Articular chondrocyte of knee joint (primary cell): Measurements from ENCODE around the gene ABHD8. TPM values are rescaled to one million over a fixed set of nuclear protein-coding genes. Genes with fewer than 3 reads are reported as not detected.

ENCODE experiments used
- total RNA-seq: library from RNA; depleted of rRNA; stranded (reverse); fragments of >200 nt; gene quantifications from 2 replicates; pipeline ENCODE4 v1.2.3, GENCODE V29; 2012

Gene ABHD8, protein sequence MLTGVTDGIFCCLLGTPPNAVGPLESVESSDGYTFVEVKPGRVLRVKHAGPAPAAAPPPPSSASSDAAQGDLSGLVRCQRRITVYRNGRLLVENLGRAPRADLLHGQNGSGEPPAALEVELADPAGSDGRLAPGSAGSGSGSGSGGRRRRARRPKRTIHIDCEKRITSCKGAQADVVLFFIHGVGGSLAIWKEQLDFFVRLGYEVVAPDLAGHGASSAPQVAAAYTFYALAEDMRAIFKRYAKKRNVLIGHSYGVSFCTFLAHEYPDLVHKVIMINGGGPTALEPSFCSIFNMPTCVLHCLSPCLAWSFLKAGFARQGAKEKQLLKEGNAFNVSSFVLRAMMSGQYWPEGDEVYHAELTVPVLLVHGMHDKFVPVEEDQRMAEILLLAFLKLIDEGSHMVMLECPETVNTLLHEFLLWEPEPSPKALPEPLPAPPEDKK
- 9.0 and 10.5 TPM in 2 replicates for total RNA-seq

DNA sequence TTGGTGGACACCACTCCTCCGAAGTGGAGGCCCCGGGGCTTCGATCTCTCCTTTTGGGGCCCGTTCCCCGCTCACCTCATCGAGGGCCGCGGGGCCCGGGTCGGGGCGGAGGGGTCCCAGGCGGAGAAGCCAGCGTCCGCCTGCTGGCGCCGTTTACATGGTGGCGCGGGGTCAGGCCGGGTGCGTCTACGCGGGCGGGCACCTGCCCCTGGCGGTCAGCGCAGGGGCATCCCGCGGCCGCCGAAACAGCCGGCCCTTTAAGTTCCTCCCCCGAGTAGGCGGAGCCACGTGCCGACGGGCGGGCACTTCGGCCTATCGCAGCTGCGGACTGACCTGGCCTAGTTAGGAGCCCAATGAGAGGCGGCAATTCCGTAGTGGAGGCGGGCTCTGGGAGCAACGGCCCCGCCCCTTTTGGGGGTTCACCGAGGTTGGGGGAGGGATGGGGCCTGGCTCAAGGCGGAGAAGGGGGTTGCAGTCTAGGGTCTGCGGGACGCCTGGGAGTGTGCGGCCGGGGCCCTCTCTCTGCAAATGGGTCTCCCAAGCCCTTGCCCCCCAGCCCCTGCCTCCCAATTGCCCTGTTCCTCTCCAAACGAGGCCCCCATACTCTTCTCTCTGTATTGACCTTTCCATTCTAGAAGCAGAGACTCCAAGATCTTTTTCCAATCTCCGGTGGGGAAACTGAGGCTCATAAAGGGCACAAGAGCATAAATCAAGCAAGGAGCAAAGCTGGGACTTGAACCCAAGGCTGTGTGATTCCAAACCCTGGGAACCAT lies at the start of gene ABHD8:
TSS of gene ABHD8 (minus strand) at position 259 of the 773 bp plus-strand sequence. CDS start 1,809 bp downstream, outside the sequence.

DNA sequence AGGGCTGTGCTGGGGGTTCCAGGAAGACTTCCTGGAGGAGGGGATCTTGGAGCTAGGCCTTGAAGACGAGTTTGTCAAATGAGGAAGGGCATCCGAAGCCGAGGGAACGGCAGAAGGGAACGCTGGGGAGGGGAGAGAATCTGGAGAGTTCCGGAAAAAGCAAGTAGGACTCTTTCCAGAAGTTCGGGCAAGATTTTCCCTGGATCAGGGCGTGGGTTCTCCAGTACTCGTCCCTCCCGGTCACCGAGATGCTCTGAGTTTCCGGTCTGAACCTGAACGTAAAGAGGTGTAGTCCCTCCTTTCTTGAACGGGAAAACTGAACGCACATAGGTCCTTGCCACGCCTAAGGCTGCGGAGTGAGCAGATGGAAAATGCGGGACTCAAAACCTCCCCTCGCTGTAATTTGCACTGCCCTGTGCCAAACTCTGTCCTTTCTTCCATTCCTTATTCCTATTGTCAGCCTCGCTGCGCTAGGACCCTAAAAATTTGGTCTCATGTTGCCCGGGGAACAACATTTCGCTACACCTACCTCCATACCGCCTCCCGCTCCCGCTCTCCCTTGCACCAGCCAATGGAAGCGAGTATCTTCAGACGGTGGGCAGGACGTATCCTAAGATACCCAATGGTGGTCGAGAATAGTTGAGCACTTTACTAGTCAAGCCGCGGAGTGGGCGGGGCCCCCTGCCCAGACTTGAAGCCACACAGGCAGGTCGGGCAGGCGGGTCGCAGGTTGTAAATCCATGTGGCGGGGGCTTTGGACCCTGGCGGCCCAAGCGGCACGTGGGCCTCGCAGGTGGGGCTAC lies 33.8 kb upstream of the ABHD8 start, which contains the start of gene GTPBP3:
TSS of gene GTPBP3 (plus strand) at position 682 of the 803 bp plus-strand sequence. CDS start at position 741, 59 bp downstream.

DNA sequence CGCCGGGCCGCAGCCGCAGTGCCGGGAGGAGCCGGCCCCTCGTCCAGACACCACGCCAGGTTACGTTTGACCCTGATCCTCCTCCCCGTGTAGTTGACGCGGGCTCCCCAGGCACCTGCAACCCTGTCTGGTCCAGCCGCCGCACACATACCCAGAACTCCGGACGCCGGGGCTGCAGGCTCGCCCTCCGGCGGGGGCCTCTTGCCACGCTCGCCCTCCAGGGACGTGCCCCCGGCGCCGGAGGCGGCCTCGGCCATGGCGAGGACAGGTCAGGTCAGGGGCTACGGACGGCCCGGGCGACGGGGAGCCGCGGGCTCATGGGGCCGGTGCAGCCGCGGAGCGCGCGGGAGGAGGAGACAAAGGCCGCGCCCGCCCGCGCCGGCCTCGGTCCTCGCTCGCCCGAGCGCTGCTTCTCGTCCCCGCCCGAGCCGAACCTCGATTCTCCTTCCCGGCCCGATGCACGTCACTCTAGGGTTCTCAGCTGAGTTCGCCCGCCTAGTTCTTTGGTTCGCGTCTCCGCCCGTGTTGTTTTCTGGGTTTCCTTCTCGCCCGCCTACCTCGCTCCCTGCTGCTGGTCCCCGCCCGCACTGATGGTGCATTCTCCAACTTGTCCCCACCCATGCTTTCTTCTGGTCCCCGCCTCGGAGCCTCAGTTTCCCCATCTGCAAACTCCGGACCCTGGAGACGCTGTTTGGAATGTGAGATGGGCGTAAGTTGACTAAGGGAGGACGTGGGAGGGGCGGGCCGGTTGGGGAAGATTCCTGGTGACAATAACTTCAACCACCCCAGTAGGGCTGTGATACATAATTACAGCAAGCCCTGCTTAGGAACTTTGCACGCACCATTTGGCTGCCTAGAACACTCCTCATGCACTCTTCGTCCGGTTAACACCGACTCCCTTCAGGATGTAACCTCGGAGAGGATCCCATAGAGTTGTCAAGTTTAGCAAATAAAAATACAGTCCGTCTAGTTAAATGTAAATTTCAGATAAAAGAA lies 31.5 kb upstream of the ABHD8 start, which contains the start of gene ANO8:
TSS of gene ANO8 (minus strand) at position 442 of the 996 bp plus-strand sequence. CDS start at position 257, 185 bp downstream.

DNA sequence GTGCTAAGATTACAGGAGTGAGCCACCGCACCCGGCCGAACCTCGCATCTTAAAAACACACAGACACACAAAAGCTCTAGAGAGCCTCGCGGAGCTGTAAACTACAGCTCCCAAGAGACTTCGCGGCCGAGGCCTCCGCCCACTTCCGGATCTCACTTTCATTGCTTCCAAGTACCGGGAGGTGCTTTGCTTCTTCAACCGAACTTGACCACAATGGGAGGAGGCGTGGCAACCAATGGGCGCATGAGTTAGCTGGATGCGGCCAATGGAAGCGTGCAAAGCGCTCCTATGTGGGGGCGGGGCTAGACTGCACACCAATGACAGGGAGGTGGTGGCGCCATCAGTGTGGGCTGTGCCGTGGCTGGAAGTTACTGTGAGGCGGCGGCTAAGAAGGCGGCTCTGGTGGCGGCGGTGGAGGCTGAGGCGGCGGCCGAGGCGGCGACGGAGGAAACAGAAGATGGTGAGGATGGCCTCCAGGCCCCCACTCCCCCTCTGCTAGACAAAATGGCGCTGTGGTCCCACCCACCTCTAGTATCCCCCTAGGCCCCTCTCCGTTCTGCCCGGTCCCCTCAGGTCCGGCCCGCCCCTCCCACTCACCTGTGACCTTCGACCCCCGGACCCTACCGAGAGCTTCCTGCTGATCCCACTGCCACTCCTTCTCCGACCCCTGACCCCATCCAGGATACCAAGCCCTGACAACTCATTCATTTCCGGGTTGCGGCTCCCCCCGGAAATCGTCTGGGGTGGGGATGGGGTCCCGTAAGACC lies 6.2 kb upstream of the ABHD8 start, which contains the start of gene DDA1:
TSS of gene DDA1 (plus strand) at position 366 of the 767 bp plus-strand sequence. CDS start at position 458, 92 bp downstream.

DNA sequence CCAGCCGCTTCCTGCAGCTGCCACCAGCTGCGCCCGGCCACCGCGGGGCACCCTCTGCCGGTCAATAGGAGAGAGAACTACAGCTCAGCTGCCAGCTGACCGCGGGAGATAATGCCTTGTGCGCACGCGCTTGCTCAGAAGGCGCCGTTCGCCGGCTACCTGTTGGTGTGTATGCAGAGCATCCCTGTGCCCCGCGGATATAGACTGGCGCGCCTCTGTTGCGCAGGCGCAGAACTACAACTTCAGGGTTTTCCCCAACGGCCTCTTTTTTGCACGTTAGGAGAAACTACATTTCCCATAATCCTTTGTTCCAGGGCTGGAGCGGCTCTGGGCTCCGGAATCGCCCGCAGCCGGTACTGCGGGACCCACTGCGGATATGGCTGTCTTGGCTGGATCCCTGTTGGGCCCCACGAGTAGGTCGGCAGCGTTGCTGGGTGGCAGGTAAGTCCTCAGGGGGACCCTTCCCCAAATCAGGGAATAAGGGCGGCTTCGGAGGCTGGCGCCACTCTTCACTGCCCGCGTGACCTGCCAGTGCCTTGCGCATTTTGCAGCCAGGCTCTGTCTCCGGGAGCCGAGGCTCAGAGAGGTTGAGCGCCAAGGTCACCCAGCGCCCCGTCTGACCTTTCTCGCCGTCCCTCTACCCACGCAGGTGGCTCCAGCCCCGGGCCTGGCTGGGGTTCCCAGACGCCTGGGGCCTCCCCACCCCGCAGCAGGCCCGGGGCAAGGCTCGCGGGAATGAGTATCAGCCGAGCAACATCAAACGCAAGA lies 2.5 kb upstream of the ABHD8 start, which contains the start of gene MRPL34:
TSS of gene MRPL34 (plus strand) at position 356 of the 768 bp plus-strand sequence. CDS start at position 377, 21 bp downstream.

DNA sequence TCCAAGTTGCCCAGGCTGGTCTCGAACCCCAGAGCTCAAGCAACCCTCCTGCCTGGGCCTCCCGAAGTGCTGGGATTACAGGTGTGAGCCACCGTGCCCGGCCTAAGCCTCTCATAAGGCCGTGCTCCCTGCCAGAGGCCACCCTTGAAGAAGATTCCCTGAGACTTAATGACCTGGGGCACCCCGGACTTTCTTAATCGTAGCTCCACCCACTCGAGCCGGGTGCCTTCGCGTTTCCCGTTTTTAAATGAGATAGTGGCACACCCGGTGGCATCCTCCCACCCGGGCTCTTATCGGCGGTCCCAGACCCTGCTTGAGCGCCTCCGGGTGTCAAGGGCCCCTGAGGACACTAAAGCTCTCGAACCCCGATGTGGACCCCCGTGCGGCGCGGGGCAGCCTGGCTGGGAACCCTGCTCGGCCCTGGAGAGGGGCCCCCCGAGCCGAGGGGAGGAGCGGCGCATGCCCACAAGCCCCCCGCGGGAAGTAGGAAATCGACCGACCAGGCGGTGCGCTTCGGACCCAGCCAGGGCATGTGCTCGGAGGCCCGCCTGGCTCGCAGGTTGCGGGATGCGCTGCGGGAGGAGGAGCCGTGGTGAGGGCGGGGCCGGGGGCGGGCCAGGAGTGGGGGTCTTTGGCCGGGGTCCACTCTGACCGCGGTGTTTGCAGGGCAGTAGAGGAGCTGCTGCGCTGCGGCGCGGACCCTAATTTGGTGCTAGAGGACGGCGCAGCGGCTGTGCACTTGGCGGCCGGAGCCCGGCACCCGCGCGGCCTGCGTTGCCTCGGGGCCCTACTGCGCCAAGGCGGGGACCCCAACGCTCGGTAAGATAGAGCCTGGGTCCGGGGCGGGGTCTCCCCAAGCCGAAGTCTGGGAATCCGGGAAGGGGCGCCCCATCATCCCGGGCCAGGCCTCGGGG lies 21.6 kb downstream of the ABHD8 start, which contains the start of gene ANKLE1:
TSS of gene ANKLE1 (plus strand) at position 511 of the 914 bp plus-strand sequence. CDS start at position 531, 20 bp downstream.

DNA sequence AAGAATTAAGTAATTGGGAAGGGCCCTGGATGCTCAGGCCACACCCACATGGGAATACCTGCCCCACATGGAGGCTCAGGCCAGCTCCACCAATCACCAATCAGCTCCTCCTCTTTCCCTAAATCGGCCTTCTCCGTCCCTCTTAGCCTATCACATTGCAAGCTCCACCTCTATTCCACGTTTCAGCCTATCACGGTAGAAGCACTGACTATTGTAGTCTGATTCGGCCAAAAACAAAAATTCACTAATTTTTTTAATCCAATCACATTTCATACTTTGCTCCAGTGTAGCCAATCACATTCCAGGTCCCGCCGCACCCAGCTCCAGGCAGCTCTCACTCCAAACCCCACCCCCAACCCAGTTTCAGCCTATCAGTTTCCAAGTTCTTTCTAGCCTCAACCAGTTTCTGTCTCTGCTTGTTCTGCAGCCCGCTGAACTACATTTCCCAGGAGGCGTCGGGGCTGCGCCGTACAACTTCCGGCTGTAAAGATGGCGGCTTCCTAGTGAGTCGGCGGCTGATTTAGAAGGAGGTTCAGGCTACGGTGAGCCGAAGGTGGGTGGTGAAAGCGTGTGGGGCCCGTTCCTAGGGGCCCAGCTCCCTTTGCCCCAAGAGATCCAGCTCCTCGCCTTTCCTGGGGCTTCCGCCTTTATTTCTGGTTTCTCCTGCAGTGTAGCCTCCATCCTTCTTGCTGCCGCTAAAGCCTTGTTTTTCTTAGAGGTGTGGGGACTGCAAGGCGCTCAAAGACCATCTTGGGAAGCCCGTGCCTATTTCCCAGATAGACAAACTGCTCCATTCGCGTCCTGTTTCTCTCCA lies 36.0 kb downstream of the ABHD8 start, which contains the start of gene BABAM1:
TSS of gene BABAM1 (plus strand) at position 469 of the 814 bp plus-strand sequence. CDS start 1,364 bp downstream, outside the sequence.

DNA sequence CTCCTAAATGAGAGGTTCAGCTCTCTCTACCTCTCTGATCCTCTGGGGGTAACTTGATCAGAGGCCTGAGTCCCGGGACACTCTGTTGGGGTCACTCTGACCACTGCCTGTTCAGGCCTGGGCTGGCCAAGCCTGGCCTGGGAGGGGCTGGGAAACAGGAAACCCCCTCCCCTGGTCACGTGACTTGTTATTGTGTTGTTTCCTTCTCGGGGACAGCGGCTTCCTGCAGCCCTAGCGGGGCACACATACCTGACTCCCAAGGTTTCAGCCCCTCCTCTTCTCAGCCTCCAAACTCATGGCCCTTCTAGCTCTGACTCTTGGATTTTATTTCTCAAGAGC lies 38.6 kb downstream of the ABHD8 start, which contains the start of gene USHBP1:
TSS of gene USHBP1 (minus strand) at position 105 of the 339 bp plus-strand sequence. CDS start 446 bp downstream, outside the sequence.

DNA sequence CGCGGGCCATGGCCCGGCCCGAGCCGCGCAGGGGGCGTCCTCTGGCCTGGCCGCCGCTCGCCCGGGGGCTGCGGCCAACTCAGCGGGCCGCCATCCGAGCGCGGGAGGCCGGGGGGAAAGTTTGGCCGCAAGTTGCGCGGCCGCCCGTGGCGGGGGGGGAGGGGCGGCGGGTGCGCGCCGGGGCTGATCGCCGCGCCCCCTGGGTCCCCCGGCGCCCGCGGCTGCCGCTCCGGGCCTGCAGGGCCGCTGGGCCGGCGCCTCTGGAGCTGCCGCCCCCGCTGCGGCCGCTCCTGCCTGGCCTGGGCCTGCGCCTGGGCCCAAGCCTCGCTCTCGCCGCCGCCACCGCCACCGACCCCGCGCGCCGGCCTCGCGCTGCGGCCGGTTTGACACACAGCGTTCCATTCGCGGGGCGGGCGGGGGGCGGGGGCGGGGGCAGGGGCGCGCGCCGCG lies 57.7 kb downstream of the ABHD8 start, which contains the start of gene NR2F6:
TSS of gene NR2F6 (minus strand) at position 385 of the 450 bp plus-strand sequence. CDS start 699 bp downstream, outside the sequence.

Other genes with a start within 250 kb of the ABHD8 start
- gene HAUS8, start 228.0 kb downstream of the ABHD8 start, total RNA-seq: 2.4 and 3.1 TPM in 2 replicates
- gene MYO9B, start 227.6 kb downstream of the ABHD8 start, total RNA-seq: 59.7 and 72.8 TPM in 2 replicates
- 20.3 and 22.7 TPM in 2 replicates for gene USE1, start 88.1 kb downstream of the ABHD8 start, total RNA-seq
- 3.7 and 4.1 TPM in 2 replicates for gene OCEL1, start 77.2 kb downstream of the ABHD8 start, total RNA-seq
- gene NR2F6, start 57.5 kb downstream of the ABHD8 start, total RNA-seq: 20.8 and 27.7 TPM in 2 replicates
- gene USHBP1, start 38.7 kb downstream of the ABHD8 start, total RNA-seq: not detected in 2 replicates
- 59.5 and 63.5 TPM in 2 replicates for gene BABAM1, start 36.0 kb downstream of the ABHD8 start, total RNA-seq
- gene ANKLE1, start 21.5 kb downstream of the ABHD8 start, total RNA-seq: 0.26 TPM in 1 of 2 replicates, not detected in the other
- 19.7 and 23.7 TPM in 2 replicates for gene MRPL34, start 2.4 kb upstream of the ABHD8 start, total RNA-seq
- gene DDA1, start 6.1 kb upstream of the ABHD8 start, total RNA-seq: 11.8 and 22.7 TPM in 2 replicates
- gene ANO8, start 31.4 kb upstream of the ABHD8 start, total RNA-seq: 2.6 and 3.5 TPM in 2 replicates
- gene GTPBP3, start 34.1 kb upstream of the ABHD8 start, total RNA-seq: 4.8 and 9.4 TPM in 2 replicates
- not detected in 2 replicates for gene PLVAP, start 73.9 kb upstream of the ABHD8 start, total RNA-seq
- 0.22 TPM in 1 of 2 replicates, not detected in the other for gene CCDC194, start 90.8 kb upstream of the ABHD8 start, total RNA-seq
- 0.65 and 1.2 TPM in 2 replicates for gene BST2, start 102.2 kb upstream of the ABHD8 start, total RNA-seq
- gene MVB12A, start 116.6 kb upstream of the ABHD8 start, total RNA-seq: 24.5 and 42.3 TPM in 2 replicates
- 0.22 TPM in 1 of 2 replicates, not detected in the other for gene TMEM221, start 145.2 kb upstream of the ABHD8 start, total RNA-seq
- gene NXNL1, start 157.5 kb upstream of the ABHD8 start, total RNA-seq: not detected in 2 replicates
- gene SLC27A1, start 167.1 kb upstream of the ABHD8 start, total RNA-seq: 12.0 and 13.5 TPM in 2 replicates
- gene PGLS, start 208.2 kb upstream of the ABHD8 start, total RNA-seq: 52.5 and 55.2 TPM in 2 replicates